Aorta (tissue), 5 donors: Measurements from ENCODE around the gene REXO1. TPM values are rescaled to one million over a fixed set of nuclear protein-coding genes. Genes with fewer than 3 reads are reported as not detected.

ENCODE experiments used
- ATAC-seq: fragments of 200-7000 bp; cut with Tn5 transposase; one replicate; pipeline ENCODE4 v1.9.1; 2022; ENCODE audit warnings: moderate library complexity; ENCODE audit not compliant: low FRiP score
- DNase-seq, 2 donors: peaks; one replicate each; pipeline ENCODE4 v3.0.0-alpha.2; 2020
- H3K27ac ChIP-seq, 2 donors: one replicate each; pipeline ENCODE4 v1.5.1; 2013; ENCODE audit warnings: low read length in 2 of 2, mild to moderate bottlenecking in 2 of 2, moderate library complexity in 2 of 2, control low read depth in 1 of 2, inconsistent platforms in 1 of 2, low read depth in 1 of 2
- H3K27me3 ChIP-seq, 2 donors: one replicate each; pipeline ENCODE4 v1.6.1; 2013; ENCODE audit warnings: control low read depth in 1 of 2, low read length in 1 of 2, mild to moderate bottlenecking in 1 of 2, moderate library complexity in 1 of 2; ENCODE audit not compliant: insufficient read depth in 2 of 2, control insufficient read depth in 1 of 2
- H3K36me3 ChIP-seq, 2 donors: one replicate each; pipeline ENCODE4 v1.6.1; 2013; ENCODE audit warnings: control low read depth in 1 of 2, low read length in 1 of 2, mild to moderate bottlenecking in 1 of 2; ENCODE audit not compliant: insufficient read depth in 2 of 2, control insufficient read depth in 1 of 2
- H3K4me1 ChIP-seq, 2 donors: one replicate each; pipeline ENCODE4 v1.6.1; 2013; ENCODE audit warnings: low read length in 2 of 2, control low read depth in 1 of 2, mild to moderate bottlenecking in 1 of 2, moderate library complexity in 1 of 2; ENCODE audit not compliant: insufficient read depth in 2 of 2, control insufficient read depth in 1 of 2
- H3K4me3 ChIP-seq, 2 donors: one replicate each; pipeline ENCODE4 v1.5.1; 2013; ENCODE audit warnings: low read length in 2 of 2, control low read depth in 1 of 2, mild to moderate bottlenecking in 1 of 2
- H3K9me3 ChIP-seq: one replicate; pipeline ENCODE4 v1.6.1; 2013; ENCODE audit warnings: mild to moderate bottlenecking, low read length; ENCODE audit not compliant: control insufficient read depth
- WGBS, 2 donors: extraction: QIAGEN DNeasy Blood & Tissue Kit; methylation state at CpG; one replicate each; pipeline ENCODE4 v1.1.7; 2013; 5-methylcytosine and 5-hydroxymethylcytosine counted together
- intact Hi-C, 2 donors: fragments of 100-400 bp; cut with DNase I; formaldehyde crosslinking; loops; one replicate each; pipeline versions ENCODE4 v1.14.2 to v1.15.0; 2022
- polyA plus RNA-seq, 2 donors: library from polyadenylated mRNA; stranded (reverse); fragments of 200-250 nt; gene quantifications; one replicate each; pipeline ENCODE4 v1.2.3, GENCODE V29; 2013
- total RNA-seq, 2 donors: library from RNA; stranded (reverse); fragmentation: NEBNext Ultra II Directional; extraction: Animal tissue kit (Norgen Biotek cat#: 25700); gene quantifications; one replicate each; pipeline ENCODE4 v1.2.1, GENCODE V29; 2021
- donor health status: healthy with polysubstance abuse.
- donor health status: Bipolar disorder and iron deficiency.
- donor health status: DM: no; HTN: no; CAD: no.
- donor health status: DM: no; HTN: no; CAD: no.
- donor health status: DM: yes; HTN: yes; CAD: no.

REXO1 gene
- total and polyA plus RNA-seq, 4 donors: 4.8 to 29.9 (median 26.7) TPM

DNA sequence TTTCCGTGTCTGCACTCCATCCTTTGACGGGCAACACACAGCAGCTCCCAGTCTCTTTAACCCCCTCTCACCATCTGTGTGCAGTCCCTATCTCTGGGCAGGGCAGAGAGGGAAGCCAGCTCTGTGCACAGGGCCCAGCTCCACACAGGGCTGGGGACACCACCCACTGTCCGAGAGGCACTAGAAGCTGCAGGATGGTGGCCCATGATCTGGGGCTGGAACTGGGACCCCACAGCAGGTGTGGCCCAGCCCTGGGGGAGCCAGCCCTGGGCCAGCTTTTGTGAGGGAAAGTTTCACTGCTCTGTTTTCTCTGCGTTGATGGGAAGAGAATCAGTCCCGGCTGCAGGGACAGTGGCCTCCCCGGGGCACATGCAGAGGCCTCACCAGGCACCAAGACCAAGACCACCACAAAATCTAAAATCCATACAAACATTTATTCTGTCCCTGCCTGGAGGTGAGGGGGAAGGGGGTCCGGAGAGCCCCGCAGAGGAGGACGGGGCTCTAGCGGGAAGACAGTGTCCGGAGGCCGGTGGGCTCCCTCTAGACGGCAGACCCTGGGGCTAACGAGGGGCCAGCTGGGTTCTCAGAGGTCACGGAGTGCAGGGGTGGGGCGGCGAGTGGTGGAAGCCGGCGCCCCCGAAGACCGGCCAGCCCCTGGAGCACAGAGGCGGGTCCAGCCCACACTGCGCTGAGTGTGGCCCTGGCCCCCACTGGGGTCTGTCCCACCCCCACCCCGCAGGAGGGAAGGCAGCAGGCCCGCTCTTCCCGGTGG is 33.3 kb downstream of the REXO1 start:
- intact Hi-C loops: no loop called here
- no peaks in the 10 kb centered on the region for H3K4me1 ChIP-seq
- WGBS, 2 donors: 85% methylated on average over 21 to 26 of the region's 26 CpGs
- no peak overlapping the region for H3K27ac ChIP-seq
- peaks cover 0 to 16% of the 10 kb centered on the region in 2 donors for H3K36me3 ChIP-seq
- no peaks in the 10 kb centered on the region for H3K9me3 ChIP-seq
- no peaks in the 10 kb centered on the region for H3K27me3 ChIP-seq
- DNase-seq (no peak), ATAC-seq (no peak)
- no peak overlapping the region for H3K4me3 ChIP-seq

DNA sequence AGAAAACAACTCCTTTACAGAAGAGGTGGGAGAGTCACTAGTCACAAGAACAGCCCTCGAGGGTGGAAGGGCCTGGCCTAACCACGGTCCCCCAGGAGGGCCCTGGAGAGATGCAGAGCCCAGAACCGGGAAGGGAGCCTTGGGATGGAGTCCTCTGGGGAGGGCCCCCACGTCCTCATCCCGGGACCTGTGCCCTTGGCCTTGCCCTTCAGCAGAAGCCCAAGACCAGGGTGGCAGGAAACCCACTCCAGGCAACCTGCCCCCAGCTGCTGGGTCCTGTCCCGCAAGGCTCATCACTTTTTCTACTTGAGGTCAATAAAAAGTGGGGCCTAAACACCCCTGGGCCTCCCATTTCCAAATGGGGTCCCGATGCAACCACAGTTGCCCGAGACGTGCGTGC is 33.9 kb downstream of the REXO1 start:
- DNase-seq (no peak), ATAC-seq (no peak)
- Histone ChIP-seq H3K36me3 (peaks cover 0 to 14% of the 10 kb centered on the region in 2 donors), H3K4me3 (no peak overlapping the region), H3K27ac (no peak overlapping the region), H3K27me3 (no peaks in the 10 kb centered on the region), H3K4me1 (no peaks in the 10 kb centered on the region), H3K9me3 (no peaks in the 10 kb centered on the region)
- WGBS, 2 donors: 77 to 80% methylated on average over 10 of the region's 10 CpGs
- intact Hi-C loops: no loop called here

DNA sequence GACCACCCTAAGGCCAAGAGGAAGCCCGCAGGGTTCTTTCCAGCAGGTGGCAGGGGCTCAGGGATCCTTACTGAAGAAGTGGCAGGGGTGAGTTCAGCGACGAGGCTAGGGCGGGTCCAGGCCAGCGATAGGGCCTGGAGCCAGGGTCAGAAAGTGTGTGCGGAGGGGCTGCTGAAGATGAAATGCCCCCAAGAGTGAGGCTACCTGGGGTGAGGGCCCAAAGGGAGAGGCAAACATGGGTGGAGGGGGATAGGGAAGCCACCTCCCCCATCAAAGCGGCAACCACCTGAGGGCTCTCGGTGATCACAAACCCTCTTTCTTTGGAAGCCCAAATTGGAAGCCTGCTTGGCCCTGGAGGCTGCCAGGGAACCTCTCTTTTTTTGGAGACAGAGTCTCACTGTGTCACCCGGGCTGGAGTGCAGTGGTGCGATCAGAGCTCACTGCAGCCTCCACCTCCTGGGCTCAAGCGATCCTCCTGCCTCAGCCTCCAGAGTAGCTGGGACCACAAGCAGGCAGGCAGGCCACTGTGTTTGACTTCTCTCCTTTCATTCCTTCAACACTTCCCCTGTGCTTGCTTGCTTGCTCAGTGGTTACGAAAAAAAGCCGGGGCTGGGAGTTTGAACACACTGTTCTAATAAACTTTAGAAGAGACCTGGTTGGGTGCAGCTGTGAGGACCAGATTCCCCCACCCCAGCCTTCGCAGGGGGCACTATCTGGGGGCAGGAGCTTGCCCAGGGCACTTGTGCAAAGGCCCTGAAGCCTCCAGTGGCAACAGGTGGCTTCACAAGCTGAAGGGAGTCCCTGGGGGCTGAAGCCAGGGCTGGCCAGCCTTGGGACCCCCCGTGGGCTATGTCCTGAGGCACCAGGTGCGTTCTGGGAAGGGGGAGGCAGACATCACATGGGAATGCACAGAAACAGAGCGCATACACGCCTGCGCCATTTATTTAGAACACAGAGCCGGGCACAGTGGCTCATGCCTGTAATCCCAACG is 34.8 kb downstream of the REXO1 start:
- no peak overlapping the region for H3K27ac ChIP-seq
- H3K9me3 ChIP-seq: no peaks in the 10 kb centered on the region
- intact Hi-C loops: no loop called here
- H3K36me3 ChIP-seq: peaks cover 0 to 11% of the 10 kb centered on the region in 2 donors
- no peak overlapping the region for H3K4me3 ChIP-seq
- H3K27me3 ChIP-seq: no peaks in the 10 kb centered on the region
- 68 to 70% methylated on average over 21 of the region's 21 CpGs for WGBS, 2 donors
- DNase-seq (no peak), ATAC-seq (no peak)
- no peaks in the 10 kb centered on the region for H3K4me1 ChIP-seq

GRCh38 chr19:1812426-1813191 is 35.7 kb downstream of the REXO1 start:
- intact Hi-C loops: no loop called here
- peak overlapping the region in 1 of 2 donors; percentile 13 for H3K4me3 ChIP-seq
- H3K9me3 ChIP-seq: no peaks in the 10 kb centered on the region
- peaks cover 0 to 9% of the 10 kb centered on the region in 2 donors for H3K36me3 ChIP-seq
- peak; percentile 94 for ATAC-seq
- H3K27me3 ChIP-seq: no peaks in the 10 kb centered on the region
- 0 to 1% methylated on average over 47 of the region's 47 CpGs for WGBS, 2 donors
- H3K4me1 ChIP-seq: no peaks in the 10 kb centered on the region
- H3K27ac ChIP-seq: no peak overlapping the region
- DNase-seq: peak; percentile 96 to 98

- H3K36me3 ChIP-seq: peaks cover 0 to 8% of the 10 kb centered on the region in 2 donors
- peak within 1 kb of the TSS in 1 of 2 donors; percentile 58 for H3K27ac ChIP-seq
- DNase-seq (peak in 1 of 2 donors; percentile 94), ATAC-seq (no peak)
- intact Hi-C loops: no loop called here
- H3K4me1 ChIP-seq: no peaks in the 10 kb centered on the region
- 1 to 2% methylated on average over 34 to 48 of the region's 48 CpGs for WGBS, 2 donors
- H3K9me3 ChIP-seq: no peaks in the 10 kb centered on the region
- no peaks in the 10 kb centered on the region for H3K27me3 ChIP-seq
- H3K4me3 ChIP-seq: peak within 1 kb of the TSS in 1 of 2 donors; percentile 13
Observed at GRCh38 chr19:1811942-1812425, 36.3 kb downstream of the REXO1 start, which contains the start of gene ATP8B3. TSS of gene ATP8B3 (minus strand) at chr19:1812276. CDS start at chr19:1811736, 540 bp downstream.

DNA sequence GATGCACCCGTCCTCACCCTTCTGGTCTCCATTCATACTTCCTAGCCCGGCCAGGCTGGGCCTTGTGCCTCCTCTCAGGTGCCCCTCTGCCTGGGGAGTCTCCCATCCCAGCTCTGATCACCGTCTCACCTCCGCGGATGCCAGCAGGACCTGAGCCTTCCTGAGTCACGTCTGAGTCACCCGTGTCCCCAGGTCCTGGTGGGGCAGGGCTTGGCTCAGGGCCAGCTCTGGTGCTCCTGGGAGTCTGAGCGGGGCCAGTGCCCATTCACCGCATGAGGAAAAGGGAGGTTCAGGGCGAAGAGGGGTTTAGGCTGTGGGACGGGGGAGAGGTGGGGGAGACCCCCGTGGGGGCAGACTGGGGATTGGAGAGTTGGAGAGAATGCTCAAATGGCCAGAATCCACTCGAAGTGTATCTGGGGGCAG is 36.8 kb downstream of the REXO1 start:
- peak; percentile 5 for ATAC-seq
- 5 to 7% methylated on average over 13 of the region's 13 CpGs for WGBS, 2 donors
- intact Hi-C loops: no loop called here
- Histone ChIP-seq H3K27ac (peak overlapping the region in 1 of 2 donors; percentile 58), H3K4me1 (no peaks in the 10 kb centered on the region), H3K36me3 (peaks cover 0 to 6% of the 10 kb centered on the region in 2 donors), H3K4me3 (no peak overlapping the region), H3K9me3 (no peaks in the 10 kb centered on the region), H3K27me3 (no peaks in the 10 kb centered on the region)
- DNase-seq: peak; percentile 88 to 93

DNA sequence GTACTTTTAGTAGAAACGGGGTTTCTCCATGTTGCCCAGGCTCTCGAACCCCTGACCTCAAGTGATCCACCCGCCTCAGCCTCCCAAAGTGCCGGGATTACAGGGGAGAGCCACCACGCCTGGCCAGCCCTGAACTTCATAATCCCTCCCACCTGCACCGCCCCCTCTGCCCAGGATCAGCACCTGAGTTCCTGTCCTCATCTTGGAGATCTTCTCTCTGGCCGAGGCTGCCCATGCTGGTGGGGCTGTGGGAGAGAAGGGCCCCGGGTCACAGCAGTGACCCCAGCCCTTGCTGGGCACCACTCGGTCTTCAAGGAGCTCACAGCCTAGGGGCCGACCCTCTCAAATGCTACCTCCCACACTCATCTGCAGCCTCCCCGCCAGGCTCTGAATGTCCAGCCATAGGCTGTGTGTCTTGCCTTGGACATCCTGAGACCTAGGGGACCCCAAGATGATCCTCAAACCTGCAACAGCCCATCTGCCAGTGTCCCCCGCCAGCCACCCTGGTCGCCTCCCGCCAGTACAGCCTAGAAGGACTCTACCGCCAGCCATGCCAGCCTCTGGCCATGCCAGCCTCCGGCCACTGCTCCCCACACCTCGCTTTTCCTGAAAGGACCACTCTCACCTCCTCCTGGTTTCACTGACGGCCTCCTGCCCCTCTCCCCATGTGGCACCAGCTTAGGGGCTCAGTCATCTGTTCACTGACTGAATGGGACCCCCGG is 37.7 kb downstream of the REXO1 start:
- no peak for ATAC-seq
- no peak overlapping the region for H3K4me3 ChIP-seq
- H3K27me3 ChIP-seq: no peaks in the 10 kb centered on the region
- H3K36me3 ChIP-seq: no peaks in the 10 kb centered on the region
- H3K4me1 ChIP-seq: no peaks in the 10 kb centered on the region
- 86 to 89% methylated on average over 19 of the region's 19 CpGs for WGBS, 2 donors
- H3K27ac ChIP-seq: peak overlapping the region in 1 of 2 donors; percentile 1
- intact Hi-C loops: no loop called here
- no peaks in the 10 kb centered on the region for H3K9me3 ChIP-seq
- DNase-seq: no peak
